HG02884 (cell line): ENCODE measurements around the gene IFI44.

ENCODE experiments used
- ATAC-seq: cut with Tn5 transposase; IDR thresholded peaks from one replicate; pipeline ENCODE4 v1.9.1; 2021; ENCODE audit warnings: mild to moderate bottlenecking, moderate library complexity; ENCODE audit not compliant: unreplicated experiment

Gene IFI44, protein sequence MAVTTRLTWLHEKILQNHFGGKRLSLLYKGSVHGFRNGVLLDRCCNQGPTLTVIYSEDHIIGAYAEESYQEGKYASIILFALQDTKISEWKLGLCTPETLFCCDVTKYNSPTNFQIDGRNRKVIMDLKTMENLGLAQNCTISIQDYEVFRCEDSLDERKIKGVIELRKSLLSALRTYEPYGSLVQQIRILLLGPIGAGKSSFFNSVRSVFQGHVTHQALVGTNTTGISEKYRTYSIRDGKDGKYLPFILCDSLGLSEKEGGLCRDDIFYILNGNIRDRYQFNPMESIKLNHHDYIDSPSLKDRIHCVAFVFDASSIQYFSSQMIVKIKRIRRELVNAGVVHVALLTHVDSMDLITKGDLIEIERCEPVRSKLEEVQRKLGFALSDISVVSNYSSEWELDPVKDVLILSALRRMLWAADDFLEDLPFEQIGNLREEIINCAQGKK

DNA sequence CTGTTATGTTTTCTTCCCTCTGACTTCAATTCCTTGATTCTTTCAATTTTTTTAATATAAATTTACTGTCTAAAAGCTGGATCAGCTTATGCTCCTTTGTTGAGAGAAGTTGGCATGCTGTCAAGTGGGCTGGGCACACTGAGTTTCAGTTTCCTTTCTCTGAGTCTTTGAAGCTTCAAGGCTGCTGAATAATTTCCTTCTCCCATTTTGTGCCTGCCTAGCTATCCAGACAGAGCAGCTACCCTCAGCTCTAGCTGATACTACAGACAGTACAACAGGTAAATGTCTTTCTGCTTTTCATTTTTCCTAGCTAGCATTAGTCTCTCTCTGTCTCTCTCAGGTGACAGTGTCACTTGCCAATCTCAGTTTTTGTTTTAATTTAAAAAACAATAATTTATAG lies at the start of gene IFI44:
TSS of gene IFI44 (plus strand) at position 204 of the 400 bp plus-strand sequence. CDS start 365 bp downstream, outside the sequence.
- peak; percentile 81 for ATAC-seq

DNA sequence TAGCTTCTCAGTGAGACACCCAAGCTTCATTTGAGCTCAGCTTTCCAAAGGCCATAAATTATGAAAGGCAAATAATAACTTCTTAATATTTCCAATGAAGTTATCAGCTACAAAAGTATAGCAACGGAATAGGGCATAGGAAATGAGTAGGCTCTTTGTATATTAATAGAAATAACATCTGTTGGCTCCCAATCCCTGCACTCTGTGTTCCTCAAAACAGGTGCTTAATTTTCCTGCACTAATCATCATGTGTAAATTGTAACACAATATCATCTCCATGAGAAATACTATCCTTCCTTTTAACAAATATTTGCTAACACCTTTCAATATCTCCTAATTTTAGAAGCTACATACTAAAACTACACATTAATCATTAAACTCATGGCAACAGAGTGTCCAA lies 48.6 kb upstream of the IFI44 start:
- ATAC-seq = no peak

DNA sequence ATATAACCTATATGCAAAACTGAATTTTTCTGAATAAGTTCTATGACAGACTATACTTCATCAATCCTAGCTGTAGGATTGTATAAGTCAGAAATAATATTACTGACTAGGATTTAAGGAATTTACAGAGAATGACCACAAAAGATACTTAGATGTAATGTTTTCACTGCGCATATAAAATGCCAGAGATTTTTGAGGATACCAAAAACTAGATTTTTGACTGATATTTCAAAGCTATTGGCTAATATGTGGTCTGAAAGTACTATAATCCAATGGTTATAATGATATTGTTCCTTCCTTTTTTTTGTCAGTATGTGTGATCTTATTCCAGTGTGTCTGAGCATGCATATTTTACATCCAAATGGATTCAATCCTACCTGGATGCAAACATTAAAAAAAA lies 46.4 kb upstream of the IFI44 start:
- ATAC-seq = no peak

DNA sequence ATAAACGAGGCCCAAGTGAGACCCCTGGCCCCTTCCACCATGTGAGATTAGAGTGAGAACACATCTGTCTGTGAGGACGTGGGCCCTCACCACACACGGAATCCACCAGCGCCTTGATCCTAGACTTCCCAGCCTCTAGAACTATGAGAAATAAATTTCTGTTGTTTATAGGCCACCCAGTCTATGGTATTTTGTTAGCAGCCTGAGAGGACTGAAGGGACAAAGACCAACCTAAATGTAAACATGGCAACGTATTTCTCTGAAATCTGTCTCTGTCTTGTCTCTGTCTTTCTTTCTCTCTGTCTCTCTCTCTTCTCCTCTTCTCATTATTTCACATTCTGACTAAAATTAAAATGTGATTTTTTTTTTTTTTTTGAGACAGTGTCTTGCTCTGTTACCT lies 45.0 kb upstream of the IFI44 start:
- no peak for ATAC-seq

DNA sequence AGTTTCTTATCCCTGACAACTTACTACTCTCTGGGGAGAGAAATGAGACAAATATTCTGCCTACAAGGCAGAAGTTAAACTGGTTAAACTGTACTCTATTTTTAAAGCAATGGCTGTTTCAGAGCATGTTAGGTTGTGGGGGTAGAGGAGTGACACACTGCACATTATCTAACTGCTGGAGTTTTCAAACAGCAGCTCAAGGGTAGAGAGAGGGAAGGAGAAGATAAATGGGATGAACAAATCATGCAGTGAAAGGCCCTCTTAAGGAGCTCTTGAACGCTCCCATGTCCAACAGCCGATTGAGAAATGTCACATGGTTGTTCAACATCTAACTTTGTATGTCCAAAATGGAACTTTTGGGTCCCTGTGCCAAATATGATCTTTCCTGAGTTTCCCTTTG lies 43.4 kb upstream of the IFI44 start:
- no peak for ATAC-seq

DNA sequence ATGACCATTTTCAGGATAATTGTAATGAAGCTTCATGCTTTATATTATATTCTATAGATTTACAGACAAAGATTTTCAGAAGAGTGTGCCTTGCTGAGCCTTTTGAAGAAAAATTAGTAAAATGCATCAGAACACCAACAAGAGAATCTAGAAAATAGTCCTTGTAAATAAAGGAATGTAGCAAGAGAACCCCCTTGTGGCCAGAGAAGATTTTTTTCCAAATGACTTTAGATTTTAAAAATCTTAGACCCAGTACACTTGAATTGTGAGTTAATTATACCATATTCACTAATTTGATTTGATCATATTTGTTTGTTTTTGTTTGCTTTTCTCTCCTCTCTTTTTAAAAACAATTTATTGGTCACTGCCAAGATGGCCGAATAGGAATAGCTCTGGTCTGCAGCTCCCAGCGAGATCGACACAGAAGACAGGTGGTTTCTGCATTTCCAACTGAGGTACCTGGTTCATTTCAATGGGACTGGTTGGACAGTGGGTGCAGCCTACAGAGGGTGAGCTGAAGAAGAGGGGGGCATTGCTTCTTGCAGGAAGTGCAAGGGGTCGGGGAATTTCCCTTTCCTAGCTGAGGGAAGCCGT lies 42.2 kb upstream of the IFI44 start:
- ATAC-seq = peak; percentile 52

DNA sequence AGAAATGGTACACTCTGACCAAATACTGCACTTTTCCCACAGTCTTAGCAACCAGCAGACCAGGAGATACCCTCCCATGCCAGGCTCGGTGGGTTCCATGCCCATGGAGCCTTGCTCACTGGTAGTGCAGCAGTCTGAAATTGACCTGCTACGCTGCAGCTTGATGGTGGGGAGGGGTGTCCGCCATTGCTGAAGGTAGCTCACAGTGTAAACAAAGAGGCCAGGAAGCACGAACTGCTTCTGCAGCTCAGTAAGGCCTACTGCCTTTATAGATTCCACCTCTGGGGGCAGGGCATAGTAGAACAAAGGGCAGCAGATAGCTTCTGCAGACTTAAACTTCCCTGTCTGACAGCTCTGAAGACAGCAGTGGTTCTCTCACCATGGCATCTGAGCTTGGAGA lies 41.7 kb upstream of the IFI44 start:
- no peak for ATAC-seq

DNA sequence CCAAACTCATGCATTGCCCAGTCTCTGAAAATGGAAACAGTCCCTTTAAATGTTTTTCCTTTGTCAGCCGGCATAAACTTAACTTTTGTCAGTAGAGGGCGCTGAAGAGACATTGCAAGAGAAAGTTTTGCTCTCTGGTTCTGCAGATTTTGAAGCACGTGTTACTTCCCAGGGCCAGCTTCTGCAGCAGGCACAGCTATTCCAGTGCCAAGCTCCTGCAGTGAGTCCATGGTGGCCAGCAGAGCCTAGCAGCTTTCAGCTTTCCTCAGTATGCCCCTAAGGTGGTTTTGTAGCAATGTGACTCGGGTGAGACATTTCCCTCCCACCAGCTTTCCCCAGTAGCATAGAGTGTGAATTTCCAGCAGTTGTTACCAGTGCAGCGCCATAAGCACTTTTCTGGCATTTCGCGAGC lies 32.0 kb upstream of the IFI44 start:
- peak; percentile 49 for ATAC-seq

DNA sequence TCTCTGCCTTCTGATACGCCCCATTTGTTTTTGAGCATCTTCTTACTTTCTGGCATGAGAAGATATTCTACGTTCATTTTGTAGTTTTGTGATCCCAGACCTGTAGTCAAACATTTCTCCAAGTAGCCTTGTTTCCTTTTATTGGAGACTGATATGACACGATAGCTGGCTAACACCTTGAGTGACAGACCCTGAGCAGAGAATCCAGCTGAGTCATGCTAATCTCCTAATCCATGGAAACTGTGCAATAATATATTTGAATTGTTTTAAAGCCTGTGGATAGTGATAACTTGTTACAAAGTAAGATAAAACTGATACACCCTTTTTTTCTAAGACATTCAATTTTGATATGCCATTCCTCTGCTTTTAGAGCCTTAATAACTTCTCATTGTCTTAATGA lies 30.6 kb upstream of the IFI44 start:
- no peak for ATAC-seq

DNA sequence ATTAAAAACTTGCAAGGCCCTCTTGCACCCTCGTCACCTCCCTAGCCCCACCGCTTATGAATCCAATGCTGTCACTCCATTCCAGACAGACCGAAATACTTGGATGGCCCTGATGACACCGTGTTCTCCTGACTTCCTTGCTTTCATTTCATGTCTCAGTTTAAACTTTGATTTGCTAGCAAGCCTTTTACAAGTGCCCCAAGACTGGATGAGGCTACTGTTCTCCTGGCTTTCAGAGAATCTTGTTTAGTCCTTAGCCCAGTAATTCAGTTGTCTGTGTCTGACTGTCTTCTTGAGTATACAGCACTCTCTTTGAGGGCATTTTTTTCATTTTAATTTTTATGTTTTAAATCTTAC lies 30.2 kb upstream of the IFI44 start:
- ATAC-seq = peak; percentile 16

DNA sequence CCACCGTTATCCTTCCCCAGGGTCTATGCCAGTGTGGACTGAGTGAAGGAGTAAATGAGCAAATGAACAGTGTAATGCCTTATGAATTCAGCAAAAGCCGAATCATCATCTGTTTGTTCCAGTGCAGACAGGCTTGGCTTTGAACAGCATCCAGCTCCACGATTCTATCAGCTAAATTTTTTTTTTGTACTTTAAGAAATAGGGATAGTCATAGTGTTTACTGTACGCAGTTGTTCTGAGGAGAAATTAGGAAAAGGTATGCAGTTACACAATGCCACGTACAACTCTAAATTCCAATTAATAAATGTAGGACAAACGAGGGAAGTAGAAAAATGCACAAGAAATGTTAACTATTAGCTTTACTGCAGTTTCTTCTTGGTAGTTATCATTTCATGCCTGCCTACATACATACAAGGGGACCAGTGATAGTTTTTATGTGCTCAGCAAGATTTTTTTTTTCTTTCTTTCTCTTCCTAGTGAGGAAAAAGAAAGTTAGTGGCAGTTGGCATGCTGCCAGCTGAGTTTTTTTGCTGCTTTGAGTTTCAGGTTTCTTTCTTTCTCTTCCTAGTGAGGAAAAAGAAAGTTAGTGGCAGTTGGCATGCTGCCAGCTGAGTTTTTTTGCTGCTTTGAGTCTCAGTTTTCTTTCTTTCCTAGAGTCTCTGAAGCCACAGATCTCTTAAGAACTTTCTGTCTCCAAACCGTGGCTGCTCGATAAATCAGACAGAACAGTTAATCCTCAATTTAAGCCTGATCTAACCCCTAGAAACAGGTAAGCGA lies 29.6 kb upstream of the IFI44 start, which contains the start of gene IFI44L:
TSS of gene IFI44L (plus strand) at position 646 of the 777 bp plus-strand sequence. CDS start 7,468 bp downstream, outside the sequence.
- peak; percentile 32 for ATAC-seq

DNA sequence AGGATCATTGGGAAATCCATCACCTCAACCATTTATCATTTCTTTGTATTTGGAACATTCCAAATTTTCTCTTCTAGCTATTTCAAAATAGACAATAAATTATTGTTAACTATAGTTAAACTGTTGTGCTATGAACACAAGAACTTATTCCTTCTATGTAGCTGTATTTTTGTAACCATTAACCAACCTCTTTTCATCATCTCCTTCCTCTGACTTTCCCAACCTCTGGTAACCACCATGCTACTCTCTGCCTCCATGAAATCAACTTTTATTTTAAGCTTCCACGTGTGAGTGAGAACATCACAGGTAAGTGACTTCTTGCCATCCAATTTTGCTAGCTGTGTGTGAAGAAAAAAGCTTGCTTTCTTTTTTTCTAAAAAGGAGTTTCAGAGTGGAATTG lies 29.0 kb upstream of the IFI44 start:
- ATAC-seq = no peak

DNA sequence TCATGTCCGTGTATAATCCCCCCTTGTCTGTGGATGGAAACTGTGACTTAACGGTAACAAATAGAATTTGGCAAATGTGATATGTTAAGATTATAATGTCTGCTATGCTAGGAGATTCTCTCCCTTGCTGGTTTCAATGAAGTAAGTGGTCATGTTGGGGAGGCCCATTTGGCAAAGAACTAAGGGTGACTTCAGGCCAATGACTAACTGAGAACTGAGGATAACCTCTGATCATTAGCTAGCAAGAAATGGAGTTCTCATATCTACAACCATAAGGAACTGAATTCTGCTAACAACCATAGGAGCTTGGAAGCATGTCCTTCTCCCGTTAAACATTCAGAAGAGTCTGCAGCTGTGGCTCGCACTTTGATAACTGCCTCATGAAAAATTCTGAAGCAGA lies 27.1 kb upstream of the IFI44 start:
- no peak for ATAC-seq

DNA sequence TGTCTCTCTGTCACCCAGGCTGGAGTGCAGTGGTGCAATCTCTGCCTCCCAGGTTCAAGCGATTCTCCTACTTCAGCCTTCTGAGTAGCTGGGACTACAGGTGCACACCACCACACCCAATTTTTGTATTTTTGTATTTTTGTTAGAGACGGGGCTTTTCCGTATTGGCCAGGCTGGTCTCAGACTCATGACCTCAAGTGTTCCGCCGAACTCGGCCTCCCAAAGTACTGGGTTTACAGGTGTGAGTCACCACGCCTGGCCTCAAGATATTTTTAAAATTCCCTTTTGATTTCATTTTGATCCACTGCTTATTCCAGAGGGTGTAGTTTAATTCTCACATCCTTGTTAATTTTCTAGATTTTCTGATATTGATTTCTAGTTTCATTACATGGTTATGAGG lies 25.6 kb upstream of the IFI44 start:
- ATAC-seq = no peak

DNA sequence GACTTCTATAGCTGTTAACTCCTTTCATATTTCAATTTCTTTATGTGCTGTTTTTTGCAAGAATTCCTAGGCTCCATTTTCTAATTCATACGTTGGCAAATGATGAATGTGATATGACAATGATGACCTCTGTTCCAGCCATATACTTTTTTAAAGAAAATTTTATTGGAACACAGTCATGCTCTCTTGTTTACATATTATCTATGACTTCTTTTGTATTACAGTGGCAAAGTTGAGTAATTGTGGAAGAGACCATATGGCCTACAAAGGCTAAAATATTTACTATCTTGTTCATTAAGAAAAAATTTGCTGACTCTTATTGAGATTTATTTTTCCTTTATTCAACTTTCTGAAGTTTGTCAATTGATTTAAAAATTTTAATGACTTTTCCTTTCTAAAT lies 22.3 kb upstream of the IFI44 start:
- ATAC-seq = no peak

DNA sequence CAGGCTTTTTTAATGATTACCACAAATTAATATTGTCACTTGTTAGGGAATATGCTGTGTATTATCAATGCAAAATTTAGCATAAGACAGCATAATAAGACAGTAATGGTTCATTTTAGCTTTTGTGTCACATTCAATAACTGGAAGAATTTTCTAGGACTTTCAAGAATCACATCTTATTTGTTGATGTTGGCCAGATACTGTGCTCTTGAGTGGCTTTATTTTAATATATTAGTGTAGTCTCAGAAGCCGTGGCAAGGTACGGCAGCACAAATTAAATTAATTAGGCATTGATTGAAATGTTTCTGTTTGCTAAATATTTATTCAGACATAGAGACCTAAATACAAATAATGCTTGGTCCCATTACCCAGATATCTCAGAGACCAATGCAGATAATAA lies 19.0 kb upstream of the IFI44 start:
- ATAC-seq = no peak

DNA sequence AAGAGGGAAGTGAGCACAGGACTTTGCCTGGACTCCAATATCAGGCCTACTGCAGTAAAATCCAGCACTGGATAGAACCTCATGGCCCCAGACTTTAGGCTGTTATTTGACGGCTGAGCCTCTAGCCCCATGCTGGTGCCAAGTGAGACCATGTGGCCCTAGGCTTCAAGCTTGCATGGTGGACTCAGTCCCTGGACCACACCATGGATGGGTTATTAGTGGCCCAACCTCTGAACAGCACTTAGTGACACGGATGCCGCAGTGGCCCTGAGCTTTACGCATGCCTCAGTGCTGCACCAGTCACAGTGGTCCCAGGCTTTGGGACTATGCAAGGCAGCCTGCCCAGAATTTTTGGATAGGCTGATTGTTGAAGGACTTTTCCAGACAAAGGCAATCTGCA lies 16.4 kb upstream of the IFI44 start:
- ATAC-seq = no peak

DNA sequence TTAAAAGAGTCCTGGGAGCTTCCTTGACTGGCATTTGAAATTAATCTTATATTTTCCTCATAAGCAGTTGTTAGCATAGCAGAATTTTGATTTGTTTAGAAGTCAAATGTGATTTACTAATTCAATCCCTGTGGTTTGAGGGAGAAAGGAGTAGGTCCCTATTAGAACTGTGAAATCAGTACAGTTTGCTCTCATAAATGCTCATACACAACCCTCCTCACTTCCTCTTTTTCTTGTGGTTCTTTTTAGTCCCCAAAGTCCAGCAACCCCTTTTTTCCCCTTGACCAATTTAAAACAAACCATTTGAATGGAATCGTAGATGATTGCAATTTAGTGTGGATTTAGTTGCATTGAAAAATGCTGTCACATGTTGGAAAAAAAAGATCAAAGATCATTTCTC lies 9.2 kb upstream of the IFI44 start:
- peak; percentile 72 for ATAC-seq

DNA sequence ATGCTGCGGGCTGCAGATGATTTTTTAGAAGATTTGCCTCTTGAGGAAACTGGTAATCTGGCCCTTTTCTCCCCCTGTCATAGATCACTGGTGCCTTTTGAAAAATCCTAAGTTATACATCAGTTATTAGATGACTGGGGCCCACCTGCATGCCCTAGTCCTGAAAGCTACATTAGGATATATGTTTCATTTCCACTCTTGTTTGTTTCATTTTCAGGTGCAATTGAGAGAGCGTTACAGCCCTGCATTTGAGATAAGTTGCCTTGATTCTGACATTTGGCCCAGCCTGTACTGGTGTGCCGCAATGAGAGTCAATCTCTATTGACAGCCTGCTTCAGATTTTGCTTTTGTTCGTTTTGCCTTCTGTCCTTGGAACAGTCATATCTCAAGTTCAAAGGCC lies 8.1 kb upstream of the IFI44 start:
- peak; percentile 39 for ATAC-seq

DNA sequence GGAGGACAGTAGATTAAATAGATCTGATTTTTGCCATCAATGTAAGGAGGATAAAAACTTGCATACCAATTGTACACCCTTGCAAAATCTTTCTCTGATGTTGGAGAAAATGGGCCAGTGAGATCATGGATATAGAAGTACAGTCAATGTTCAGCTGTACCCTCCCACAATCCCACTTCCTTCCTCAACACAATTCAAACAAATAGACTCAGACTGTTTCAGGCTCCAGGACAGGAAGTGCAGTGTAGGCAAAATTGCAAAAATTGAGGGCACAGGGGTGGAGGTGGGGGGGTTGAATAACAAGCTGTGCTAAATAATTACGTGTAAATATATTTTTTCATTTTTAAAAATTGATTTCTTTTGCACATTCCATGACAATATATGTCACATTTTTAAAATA lies 3.9 kb upstream of the IFI44 start:
- ATAC-seq = no peak

DNA sequence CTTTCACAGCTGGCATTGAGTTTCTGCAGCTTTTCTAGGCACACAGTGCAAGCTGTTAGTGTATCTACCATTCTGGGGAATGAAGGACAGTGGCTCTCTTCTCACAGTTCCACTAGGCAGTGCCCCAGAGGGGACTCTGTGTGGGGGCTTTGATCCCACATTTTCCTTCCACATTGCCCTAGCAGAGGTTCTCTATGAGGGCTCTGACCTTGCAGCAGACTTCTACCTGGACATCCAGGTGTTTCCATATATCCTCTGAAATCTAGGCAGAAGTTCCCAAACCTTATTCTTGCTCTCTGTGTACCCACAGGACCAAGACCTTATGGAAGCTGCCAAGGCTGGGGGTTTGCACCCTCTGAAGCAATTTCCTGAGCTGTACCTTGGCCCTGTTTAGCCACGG lies 2.4 kb upstream of the IFI44 start:
- no peak for ATAC-seq
